ENCODE data around the gene CHRNB4.

Gene CHRNB4

DNA sequence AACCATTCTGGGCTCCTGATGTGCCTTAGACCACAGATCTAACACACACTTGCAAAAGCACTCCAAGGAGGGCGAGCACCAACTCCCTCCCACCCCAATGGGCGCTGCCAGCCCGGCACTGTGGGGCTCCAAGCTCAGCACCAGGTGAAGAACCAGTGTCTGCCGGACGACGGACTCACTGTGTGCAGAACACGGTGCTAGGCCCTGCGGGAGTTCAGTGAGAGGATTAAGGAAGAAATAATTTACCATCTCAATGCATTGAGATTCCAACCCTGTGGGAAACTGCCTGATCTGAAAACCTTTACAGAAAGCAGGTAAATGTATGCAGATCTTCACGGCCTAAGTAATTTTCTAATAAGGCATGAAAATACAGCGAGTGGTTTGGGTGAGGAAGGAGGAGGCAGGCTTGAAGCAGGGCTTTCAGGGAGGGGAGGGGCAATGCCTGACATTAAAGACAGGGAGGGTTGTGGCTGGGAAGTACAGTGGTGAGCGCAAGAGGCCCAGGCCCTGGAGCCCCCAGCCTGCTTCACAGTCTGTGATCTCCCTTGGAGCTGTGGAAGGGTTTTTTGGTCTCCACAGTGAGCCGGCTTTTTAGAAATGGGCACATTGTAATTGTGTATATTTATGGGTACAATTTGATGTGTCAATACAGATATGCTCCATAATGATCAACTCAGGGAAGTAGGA lies 35.6 kb upstream of the CHRNB4 start:
- no peak for DNase-seq (ENCODE audit: low read depth in 1 of 2, low spot score in 1 of 2)
- in situ Hi-C loops (cut with HindIII; ENCODE audit: low pct_unique_long_range_greater_than_20kb, low sequenced_read_pairs): no loop called here
- TF ChIP-seq JUND (IDR thresholded peaks at IDR 0.05; ENCODE audit: low read depth): no peak

DNA sequence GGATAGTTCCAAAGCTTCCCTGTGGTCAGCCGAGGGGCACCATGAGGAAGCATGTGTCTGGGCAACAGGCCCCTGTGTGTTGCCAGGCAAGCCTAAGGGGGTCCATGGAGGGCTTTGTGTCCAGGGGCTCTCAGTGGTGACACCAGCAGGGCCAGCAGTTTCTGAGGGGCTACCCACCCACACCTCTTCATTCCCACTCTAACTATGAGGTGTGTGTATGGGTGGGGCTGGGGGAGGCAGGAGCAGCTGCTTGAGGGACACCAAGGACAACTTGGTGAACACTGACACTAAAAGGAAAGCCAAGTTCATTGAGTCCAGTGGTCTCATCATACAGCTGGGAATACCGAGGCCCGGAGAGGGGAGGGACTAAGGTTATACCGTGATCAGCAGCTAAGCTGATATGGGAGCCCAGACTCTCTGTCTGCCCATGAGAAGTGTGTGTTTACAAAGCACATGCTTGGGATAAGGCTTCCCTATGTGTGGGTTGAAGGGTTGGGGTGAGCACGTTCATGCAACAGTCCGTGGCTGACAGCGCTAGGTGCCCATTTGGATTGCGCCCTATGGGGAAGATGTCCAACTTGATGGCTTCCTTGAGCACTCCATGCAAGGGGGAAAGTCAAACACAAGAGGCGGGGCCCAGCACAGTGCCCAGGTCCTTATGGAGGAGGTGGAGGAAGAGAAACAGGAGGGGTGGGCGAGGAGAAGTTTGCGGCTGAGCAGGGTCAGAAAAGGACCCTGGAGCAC lies 34.8 kb upstream of the CHRNB4 start:
- TF ChIP-seq JUND (IDR thresholded peaks at IDR 0.05; ENCODE audit: low read depth): no peak
- in situ Hi-C loops (cut with HindIII; ENCODE audit: low pct_unique_long_range_greater_than_20kb, low sequenced_read_pairs): no loop called here
- DNase-seq (ENCODE audit: low read depth in 1 of 2, low spot score in 1 of 2): no peak

DNA sequence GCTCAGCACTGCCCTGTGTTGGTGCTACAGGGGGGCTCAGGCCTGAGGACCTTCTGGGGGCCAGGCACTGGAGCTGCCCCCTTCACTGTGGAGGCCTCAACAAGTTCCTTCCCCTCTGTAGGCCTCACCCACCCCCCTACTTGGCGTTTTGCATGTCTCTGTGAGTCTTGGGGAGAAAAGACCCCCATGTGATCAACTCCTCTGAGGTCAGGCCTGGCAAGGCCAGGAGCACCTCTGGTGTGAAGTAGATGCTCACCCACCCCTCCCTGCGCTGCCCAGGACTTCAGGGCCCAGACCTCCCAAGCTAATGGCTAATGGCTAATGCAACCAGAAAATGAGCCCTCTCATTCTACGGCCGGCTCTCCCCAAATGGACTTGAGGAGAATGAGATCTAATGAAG lies 34.2 kb upstream of the CHRNB4 start:
- in situ Hi-C loops (cut with HindIII; ENCODE audit: low pct_unique_long_range_greater_than_20kb, low sequenced_read_pairs): no loop called here
- DNase-seq (ENCODE audit: low read depth in 1 of 2, low spot score in 1 of 2): no peak
- no peak for TF ChIP-seq JUND (IDR thresholded peaks at IDR 0.05; ENCODE audit: low read depth)

- DNase-seq (ENCODE audit: low read depth in 1 of 2, low spot score in 1 of 2): no peak
- in situ Hi-C loops (cut with HindIII; ENCODE audit: low pct_unique_long_range_greater_than_20kb, low sequenced_read_pairs): no loop called here
- no peak for TF ChIP-seq JUND (IDR thresholded peaks at IDR 0.05; ENCODE audit: low read depth)
Measured at GRCh38 chr15:78673917-78674444, 33.0 kb upstream of the CHRNB4 start.

DNA sequence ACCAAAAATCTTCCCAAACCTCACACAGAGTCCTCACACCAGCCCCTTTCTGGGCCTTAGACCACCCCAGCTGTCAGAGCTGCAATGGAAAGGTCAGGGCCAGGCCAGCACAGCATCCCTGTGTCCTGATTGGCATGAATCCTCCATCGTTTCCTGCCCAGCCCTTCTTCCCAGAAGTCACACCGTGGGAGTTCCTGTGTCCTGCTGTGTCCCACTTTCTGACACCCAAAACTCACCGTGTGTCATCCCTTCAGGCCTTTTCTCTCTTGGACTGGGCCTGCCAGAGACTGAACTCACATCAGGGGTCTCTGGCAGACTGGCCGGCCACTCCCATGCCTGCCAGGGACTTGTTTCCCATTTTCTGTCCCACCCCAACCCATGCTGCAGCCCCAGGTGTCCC lies 32.5 kb upstream of the CHRNB4 start:
- TF ChIP-seq JUND (IDR thresholded peaks at IDR 0.05; ENCODE audit: low read depth): no peak
- in situ Hi-C loops (cut with HindIII; ENCODE audit: low pct_unique_long_range_greater_than_20kb, low sequenced_read_pairs): no loop called here
- no peak for DNase-seq (ENCODE audit: low read depth in 1 of 2, low spot score in 1 of 2)

DNA sequence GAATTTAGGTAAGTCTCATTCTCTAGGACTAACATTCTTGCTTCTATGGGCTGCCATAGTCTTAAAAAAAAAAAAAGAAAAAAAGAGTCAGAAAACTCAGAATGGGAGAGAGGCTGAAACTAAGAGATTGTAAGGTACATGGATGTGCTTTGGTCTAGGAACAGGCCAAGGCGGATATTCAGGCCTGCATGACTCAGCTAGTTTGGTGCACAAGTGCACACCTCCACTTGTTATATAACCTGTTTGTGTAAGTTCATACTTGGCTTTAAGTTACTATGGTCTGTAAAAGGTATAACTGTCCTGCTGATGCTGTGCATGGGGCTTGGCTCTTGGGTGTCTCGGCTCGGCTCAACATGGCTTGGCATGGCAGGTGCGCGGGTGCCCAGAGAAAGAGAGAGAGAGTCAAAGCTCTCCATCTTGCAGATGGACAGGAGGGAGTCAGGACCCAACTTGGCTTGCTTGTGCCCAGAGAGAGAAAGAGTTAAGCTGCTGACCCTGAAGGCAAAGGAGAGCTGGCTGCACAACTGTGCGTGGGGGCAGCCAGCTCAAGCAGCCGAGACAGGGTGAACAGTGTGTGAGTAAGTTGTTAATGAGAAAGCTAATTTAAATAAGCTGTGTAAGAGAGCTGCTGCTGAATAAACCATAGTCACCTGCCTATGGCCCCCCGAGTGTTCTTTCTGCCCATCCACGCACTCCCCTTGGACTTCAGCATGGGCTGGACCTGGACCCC lies 31.4 kb upstream of the CHRNB4 start:
- in situ Hi-C loops (cut with HindIII; ENCODE audit: low pct_unique_long_range_greater_than_20kb, low sequenced_read_pairs): no loop called here
- DNase-seq (ENCODE audit: low read depth in 1 of 2, low spot score in 1 of 2): peak in 1 of 2 experiments; percentile 51
- no peak for TF ChIP-seq JUND (IDR thresholded peaks at IDR 0.05; ENCODE audit: low read depth)

DNA sequence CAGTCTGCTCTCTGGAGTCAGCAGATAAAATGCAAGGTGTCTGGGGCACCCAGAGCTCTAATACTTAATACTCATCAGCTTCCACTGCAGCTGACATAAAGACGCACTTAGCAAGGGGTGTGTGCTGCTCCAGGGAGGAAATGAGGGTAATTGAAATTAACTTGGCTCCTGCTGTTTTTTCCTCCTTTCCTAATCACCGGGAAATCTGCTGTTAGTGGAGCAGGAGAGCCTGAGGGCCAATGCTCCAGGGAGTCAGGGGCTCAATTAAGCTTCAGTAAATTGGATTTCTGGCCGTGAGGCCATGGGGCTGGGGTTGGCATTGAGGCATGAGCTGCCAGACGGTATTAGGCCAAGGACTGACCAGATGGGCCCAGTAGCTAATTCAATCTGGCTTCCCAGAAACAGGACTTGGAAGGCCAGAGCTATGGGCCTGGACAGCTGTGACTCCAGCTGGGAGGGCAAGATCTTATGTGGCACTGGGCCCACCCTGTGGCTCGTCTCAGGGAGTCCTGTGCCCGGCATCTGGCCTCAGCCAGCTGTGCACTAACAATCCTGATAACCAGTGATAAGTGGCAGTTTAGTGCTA lies 30.7 kb upstream of the CHRNB4 start:
- in situ Hi-C loops (cut with HindIII; ENCODE audit: low pct_unique_long_range_greater_than_20kb, low sequenced_read_pairs): no loop called here
- no peak for DNase-seq (ENCODE audit: low read depth in 1 of 2, low spot score in 1 of 2)
- TF ChIP-seq JUND (IDR thresholded peaks at IDR 0.05; ENCODE audit: low read depth): no peak

DNA sequence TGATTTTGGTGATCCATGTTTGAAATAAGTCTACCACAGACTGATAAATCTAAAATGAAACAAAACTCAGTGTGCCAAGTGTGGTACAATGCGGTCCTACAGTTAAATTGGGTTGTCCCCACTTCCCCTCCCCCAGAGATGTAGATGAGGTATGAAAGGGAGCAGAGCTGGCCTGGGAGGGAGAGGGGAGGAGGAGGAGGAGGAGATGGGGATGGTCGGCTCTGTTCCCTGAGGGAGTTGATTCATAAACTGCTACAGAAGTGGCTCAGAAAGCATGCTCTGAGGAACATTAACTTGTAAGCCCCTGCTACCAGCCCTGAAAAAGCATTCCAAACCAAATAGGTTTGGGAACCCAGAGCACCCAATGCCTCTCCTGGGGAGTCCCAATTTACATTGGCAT lies 28.0 kb upstream of the CHRNB4 start:
- in situ Hi-C loops (cut with HindIII; ENCODE audit: low pct_unique_long_range_greater_than_20kb, low sequenced_read_pairs): no loop called here
- no peak for DNase-seq (ENCODE audit: low read depth in 1 of 2, low spot score in 1 of 2)
- TF ChIP-seq JUND (IDR thresholded peaks at IDR 0.05; ENCODE audit: low read depth): no peak

GRCh38 chr15:78667578-78668236 lies 26.7 kb upstream of the CHRNB4 start:
- no peak for TF ChIP-seq JUND (IDR thresholded peaks at IDR 0.05; ENCODE audit: low read depth)
- in situ Hi-C loops (cut with HindIII; ENCODE audit: low pct_unique_long_range_greater_than_20kb, low sequenced_read_pairs): no loop called here
- no peak for DNase-seq (ENCODE audit: low read depth in 1 of 2, low spot score in 1 of 2)

DNA sequence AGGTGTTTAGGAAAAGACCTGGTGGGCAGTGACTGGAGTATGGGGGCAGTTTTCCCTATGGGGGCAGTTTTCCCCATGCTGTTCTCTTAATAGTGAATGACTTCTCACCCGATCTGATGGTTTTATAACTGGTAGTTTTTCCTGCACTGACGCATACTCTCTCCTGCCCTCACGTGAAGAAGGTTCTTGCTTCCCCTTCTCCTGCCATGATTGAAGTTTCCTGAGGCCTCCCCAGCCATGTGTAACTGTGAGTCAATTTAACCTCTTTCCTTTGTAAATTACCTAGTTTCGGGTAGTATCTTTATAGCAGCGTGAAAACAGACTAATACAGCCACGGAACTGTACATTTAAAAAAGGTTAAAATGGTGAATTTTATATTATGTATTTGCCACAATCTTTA lies 25.0 kb upstream of the CHRNB4 start:
- in situ Hi-C loops (cut with HindIII; ENCODE audit: low pct_unique_long_range_greater_than_20kb, low sequenced_read_pairs): no loop called here
- DNase-seq (ENCODE audit: low read depth in 1 of 2, low spot score in 1 of 2): no peak
- TF ChIP-seq JUND (IDR thresholded peaks at IDR 0.05; ENCODE audit: low read depth): no peak

- in situ Hi-C loops (cut with HindIII; ENCODE audit: low pct_unique_long_range_greater_than_20kb, low sequenced_read_pairs): no loop called here
- no peak for TF ChIP-seq JUND (IDR thresholded peaks at IDR 0.05; ENCODE audit: low read depth)
- DNase-seq (ENCODE audit: low read depth in 1 of 2, low spot score in 1 of 2): no peak
Measured at GRCh38 chr15:78663703-78664102, 22.7 kb upstream of the CHRNB4 start.

DNA sequence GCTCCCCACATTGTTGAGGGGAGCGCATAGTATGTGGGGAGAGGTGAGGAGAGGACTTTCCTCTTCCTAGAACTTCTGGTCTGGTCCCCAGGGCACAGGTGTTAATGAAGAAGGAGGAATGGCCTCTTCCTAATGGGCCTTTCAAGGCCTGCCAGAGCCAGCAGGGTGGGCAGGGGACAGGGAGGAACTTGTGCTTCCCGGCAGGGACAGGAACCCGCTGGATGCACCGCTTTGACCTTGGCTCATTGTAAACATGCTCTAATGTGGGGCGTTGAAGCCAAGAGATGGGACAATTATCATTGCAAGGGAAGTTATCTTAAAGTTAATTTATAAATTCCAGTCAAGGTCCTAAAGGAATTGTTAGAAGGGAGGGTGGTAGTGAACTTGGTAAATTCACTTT lies 21.0 kb upstream of the CHRNB4 start:
- no peak for DNase-seq (ENCODE audit: low read depth in 1 of 2, low spot score in 1 of 2)
- in situ Hi-C loops (cut with HindIII; ENCODE audit: low pct_unique_long_range_greater_than_20kb, low sequenced_read_pairs): no loop called here
- TF ChIP-seq JUND (IDR thresholded peaks at IDR 0.05; ENCODE audit: low read depth): no peak
